Measurements from ENCODE around the gene CHD8. TPM values are rescaled to one million over a fixed set of nuclear protein-coding genes. Genes with fewer than 3 reads are reported as not detected.
"Not testable (repeated sequence)": the region's sequence is repeated elsewhere in the genome, so short reads cannot be mapped to it uniquely, and the experiment has no call there.

The CHD8 gene
- total and polyA plus RNA-seq, 9 donors: 36.4 to 50.8 (median 43.0) TPM

DNA sequence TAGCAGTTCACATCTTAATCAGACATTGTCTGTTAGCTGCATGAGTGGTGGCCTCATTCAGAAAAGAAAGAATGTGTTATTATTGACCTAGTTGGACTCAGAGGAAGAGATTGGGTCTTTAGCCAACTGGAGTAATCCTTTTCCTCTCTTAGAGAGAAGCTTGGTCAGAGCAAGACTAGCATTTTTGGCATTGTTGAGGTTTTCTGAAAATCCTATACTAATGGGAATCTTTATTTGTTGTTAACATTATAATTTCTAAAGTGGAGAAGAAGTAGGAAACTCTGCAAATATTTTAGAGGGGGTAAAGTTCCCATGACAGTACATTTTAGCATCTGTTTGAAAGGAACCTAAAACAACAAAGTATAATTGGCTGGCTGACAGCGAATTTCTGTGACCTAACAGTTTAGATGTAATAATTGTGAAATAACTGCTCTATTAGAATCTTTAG, 30.7 kb upstream of the CHD8 start:
- Histone ChIP-seq H3K9me3 (replicated peaks; ENCODE audit: control insufficient read depth, low read depth, low read length) (no peaks in the 10 kb centered on the region), H3K4me1 (ENCODE audit: control insufficient read depth, insufficient read depth, low read length) (no peaks in the 10 kb centered on the region), H3K4me3 (ENCODE audit: low read length) (no peak overlapping the region), H3K27me3 (ENCODE audit: control insufficient read depth, insufficient read depth, low read length) (no peaks in the 10 kb centered on the region), H3K27ac (ENCODE audit: low read length) (no peak overlapping the region), H3K36me3 (ENCODE audit: control insufficient read depth, insufficient read depth, low read length) (peaks cover 35% of the 10 kb centered on the region)
- no CpG with 5 or more reads among the region's 1 CpG for WGBS (ENCODE audit: insufficient coverage)
- DNase-seq: no peak

DNA sequence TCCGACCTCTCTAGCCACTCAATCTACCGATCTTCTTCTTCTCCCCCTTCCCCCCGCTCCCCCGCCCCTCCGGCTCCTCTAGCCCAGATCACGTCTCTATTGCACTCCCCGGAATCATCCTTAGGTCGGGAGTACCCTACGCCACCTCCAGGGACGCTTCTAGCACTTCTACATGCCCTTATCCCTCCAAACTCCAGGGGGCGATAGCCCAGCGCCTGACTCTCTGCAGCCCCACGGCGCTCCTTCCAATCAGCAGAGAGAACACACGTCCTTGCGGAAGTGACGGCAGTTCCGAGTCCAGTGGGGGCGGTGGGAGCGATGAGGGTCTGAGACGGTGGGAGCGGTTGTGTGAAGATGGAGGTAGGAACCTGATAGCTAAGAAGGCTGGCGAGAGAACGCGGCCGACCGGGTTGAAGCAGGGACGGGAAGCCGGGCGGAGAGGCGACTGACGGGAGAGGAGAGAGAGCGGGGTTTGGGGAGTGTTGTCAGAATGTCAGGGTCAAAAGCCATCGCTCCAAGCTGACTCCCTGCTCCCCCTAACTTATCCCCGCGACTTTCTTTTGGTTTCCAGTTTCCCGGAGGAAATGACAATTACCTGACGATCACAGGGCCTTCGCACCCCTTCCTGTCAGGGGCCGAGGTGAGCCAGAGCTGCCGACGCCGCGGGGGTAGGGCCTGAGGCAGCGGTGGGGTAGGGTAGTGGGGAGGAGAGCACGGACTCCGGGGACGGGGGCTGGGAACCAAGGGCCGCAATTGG, 21.2 kb upstream of the CHD8 start, which contains the start of the genes RAB2B and TOX4:
Gene RAB2B, minus strand, starts transcription at position 35 of the 757 bp plus-strand sequence. CDS start 87 bp downstream, outside the sequence.
Gene TOX4, plus strand, starts transcription at position 271 of the 757 bp plus-strand sequence. Its CDS starts 84 bp downstream, at position 355.
- no peaks in the 10 kb centered on the region for H3K9me3 ChIP-seq (replicated peaks; ENCODE audit: control insufficient read depth, low read depth, low read length)
- H3K4me1 ChIP-seq (ENCODE audit: control insufficient read depth, insufficient read depth, low read length): peaks cover 7% of the 10 kb centered on the region
- DNase-seq: peak; percentile 100
- peak within 1 kb of the TSS; percentile 83 for H3K4me3 ChIP-seq (ENCODE audit: low read length)
- 0% methylated on average over 35 of the region's 49 CpGs for WGBS (ENCODE audit: insufficient coverage)
- H3K36me3 ChIP-seq (ENCODE audit: control insufficient read depth, insufficient read depth, low read length): peaks cover 10% of the 10 kb centered on the region
- H3K27me3 ChIP-seq (ENCODE audit: control insufficient read depth, insufficient read depth, low read length): no peaks in the 10 kb centered on the region
- peak within 1 kb of the TSS; percentile 92 for H3K27ac ChIP-seq (ENCODE audit: low read length)

GRCh38 chr14:21476523-21476924, 20.6 kb upstream of the CHD8 start:
- H3K36me3 ChIP-seq (ENCODE audit: control insufficient read depth, insufficient read depth, low read length): peaks cover 10% of the 10 kb centered on the region
- peak overlapping the region; percentile 92 for H3K27ac ChIP-seq (ENCODE audit: low read length)
- 0% methylated on average over 15 of the region's 27 CpGs for WGBS (ENCODE audit: insufficient coverage)
- peak overlapping the region; percentile 66 for H3K4me3 ChIP-seq (ENCODE audit: low read length)
- no peak for DNase-seq
- H3K4me1 ChIP-seq (ENCODE audit: control insufficient read depth, insufficient read depth, low read length): peaks cover 7% of the 10 kb centered on the region
- no peaks in the 10 kb centered on the region for H3K9me3 ChIP-seq (replicated peaks; ENCODE audit: control insufficient read depth, low read depth, low read length)
- H3K27me3 ChIP-seq (ENCODE audit: control insufficient read depth, insufficient read depth, low read length): no peaks in the 10 kb centered on the region

GRCh38 chr14:21475767-21476522, 20.0 kb upstream of the CHD8 start:
- H3K4me3 ChIP-seq (ENCODE audit: low read length): peak overlapping the region; percentile 66
- no peaks in the 10 kb centered on the region for H3K27me3 ChIP-seq (ENCODE audit: control insufficient read depth, insufficient read depth, low read length)
- peaks cover 7% of the 10 kb centered on the region for H3K4me1 ChIP-seq (ENCODE audit: control insufficient read depth, insufficient read depth, low read length)
- peak overlapping the region; percentile 92 for H3K27ac ChIP-seq (ENCODE audit: low read length)
- no CpG with 5 or more reads among the region's 10 CpGs for WGBS (ENCODE audit: insufficient coverage)
- peaks cover 10% of the 10 kb centered on the region for H3K36me3 ChIP-seq (ENCODE audit: control insufficient read depth, insufficient read depth, low read length)
- H3K9me3 ChIP-seq (replicated peaks; ENCODE audit: control insufficient read depth, low read depth, low read length): no peaks in the 10 kb centered on the region
- DNase-seq: no peak

DNA sequence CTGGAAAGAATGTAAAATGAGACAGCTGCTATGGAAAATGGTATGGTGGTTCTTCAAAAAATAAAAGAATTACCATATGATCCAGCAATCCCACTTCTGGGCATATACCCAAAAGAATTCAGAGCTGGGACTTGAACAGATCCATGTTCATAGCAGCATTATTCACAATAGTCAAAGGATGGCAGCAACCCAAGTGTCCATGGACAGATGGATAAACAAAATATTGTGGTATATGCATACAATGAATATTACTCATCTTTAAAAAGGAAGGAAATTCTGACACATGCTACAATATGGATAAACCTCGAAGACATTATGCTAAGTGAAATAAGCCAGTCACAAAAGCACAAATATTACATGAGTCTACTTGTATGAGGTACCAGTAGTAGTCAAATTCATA, 11.7 kb upstream of the CHD8 start:
- no peak overlapping the region for H3K4me3 ChIP-seq (ENCODE audit: low read length)
- H3K36me3 ChIP-seq (ENCODE audit: control insufficient read depth, insufficient read depth, low read length): peaks cover 34% of the 10 kb centered on the region
- H3K27ac ChIP-seq (ENCODE audit: low read length): no peak overlapping the region
- H3K4me1 ChIP-seq (ENCODE audit: control insufficient read depth, insufficient read depth, low read length): no peaks in the 10 kb centered on the region
- no peaks in the 10 kb centered on the region for H3K27me3 ChIP-seq (ENCODE audit: control insufficient read depth, insufficient read depth, low read length)
- no peaks in the 10 kb centered on the region for H3K9me3 ChIP-seq (replicated peaks; ENCODE audit: control insufficient read depth, low read depth, low read length)
- WGBS (ENCODE audit: insufficient coverage): no CpG with 5 or more reads among the region's 1 CpG
- DNase-seq: peak; percentile 53

- no peak for DNase-seq
- peak overlapping the region; percentile 97 for H3K4me3 ChIP-seq (ENCODE audit: low read length)
- WGBS (ENCODE audit: insufficient coverage): 0% methylated on average over 1 of the region's 17 CpGs
- H3K9me3 ChIP-seq (replicated peaks; ENCODE audit: control insufficient read depth, low read depth, low read length): no peaks in the 10 kb centered on the region
- peak overlapping the region; percentile 97 for H3K27ac ChIP-seq (ENCODE audit: low read length)
- H3K4me1 ChIP-seq (ENCODE audit: control insufficient read depth, insufficient read depth, low read length): peaks cover 11% of the 10 kb centered on the region
- no peaks in the 10 kb centered on the region for H3K27me3 ChIP-seq (ENCODE audit: control insufficient read depth, insufficient read depth, low read length)
- H3K36me3 ChIP-seq (ENCODE audit: control insufficient read depth, insufficient read depth, low read length): peaks cover 1% of the 10 kb centered on the region
Observed at GRCh38 chr14:21455592-21455911, 371 bp downstream of the CHD8 start.

DNA sequence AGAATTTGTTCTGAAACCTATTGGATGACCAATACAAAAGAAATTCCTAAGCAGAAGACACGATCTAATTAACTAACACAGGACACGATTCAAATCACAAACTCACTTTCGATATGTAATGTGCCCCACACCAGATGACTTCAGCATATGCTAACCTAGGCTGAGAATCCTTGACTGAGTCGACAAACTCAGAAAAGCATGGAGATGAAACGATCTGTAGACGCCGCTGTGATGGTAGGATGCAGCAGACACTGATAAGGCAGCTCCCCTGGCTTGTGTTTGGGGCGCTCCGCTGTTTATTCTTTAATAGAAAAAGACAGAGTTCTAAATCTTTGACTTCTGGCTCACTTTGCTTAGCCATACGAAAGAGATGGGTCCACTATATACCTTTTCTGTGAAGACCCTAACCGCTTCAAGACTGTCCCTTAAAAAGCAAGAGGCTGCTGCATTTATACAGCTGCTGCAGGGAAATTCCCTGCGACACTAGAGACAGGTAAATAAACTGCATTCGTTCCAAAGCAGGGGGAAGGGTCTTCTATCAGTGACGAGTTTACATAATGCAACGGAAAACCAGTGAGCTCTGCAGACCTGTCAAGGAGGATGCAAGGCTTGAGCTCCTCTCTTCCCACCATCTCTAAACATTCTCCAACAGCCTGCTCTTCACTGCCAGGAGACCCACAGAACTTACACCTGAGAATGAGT, 929 bp downstream of the CHD8 start:
- Histone ChIP-seq H3K9me3 (replicated peaks; ENCODE audit: control insufficient read depth, low read depth, low read length) (no peaks in the 10 kb centered on the region), H3K4me1 (ENCODE audit: control insufficient read depth, insufficient read depth, low read length) (peaks cover 11% of the 10 kb centered on the region), H3K4me3 (ENCODE audit: low read length) (peak overlapping the region; percentile 97), H3K27me3 (ENCODE audit: control insufficient read depth, insufficient read depth, low read length) (no peaks in the 10 kb centered on the region), H3K27ac (ENCODE audit: low read length) (peak overlapping the region; percentile 97), H3K36me3 (ENCODE audit: control insufficient read depth, insufficient read depth, low read length) (no peaks in the 10 kb centered on the region)
- DNase-seq: no peak
- WGBS (ENCODE audit: insufficient coverage): 36% methylated on average over 5 of the region's 15 CpGs

- WGBS (ENCODE audit: insufficient coverage): no CpG with 5 or more reads among the region's 1 CpG
- no peak for DNase-seq
- no peaks in the 10 kb centered on the region for H3K9me3 ChIP-seq (replicated peaks; ENCODE audit: control insufficient read depth, low read depth, low read length)
- H3K4me1 ChIP-seq (ENCODE audit: control insufficient read depth, insufficient read depth, low read length): peaks cover 6% of the 10 kb centered on the region
- H3K27ac ChIP-seq (ENCODE audit: low read length): no peak overlapping the region
- H3K27me3 ChIP-seq (ENCODE audit: control insufficient read depth, insufficient read depth, low read length): no peaks in the 10 kb centered on the region
- no peak overlapping the region for H3K4me3 ChIP-seq (ENCODE audit: low read length)
- H3K36me3 ChIP-seq (ENCODE audit: control insufficient read depth, insufficient read depth, low read length): no peaks in the 10 kb centered on the region
Observed at GRCh38 chr14:21449899-21450216, 6.1 kb downstream of the CHD8 start.

GRCh38 chr14:21442657-21443056, 13.3 kb downstream of the CHD8 start:
- 67% methylated on average over 1 of the region's 1 CpG for WGBS (ENCODE audit: insufficient coverage)
- H3K4me1 ChIP-seq (ENCODE audit: control insufficient read depth, insufficient read depth, low read length); H3K27ac ChIP-seq (ENCODE audit: low read length): not testable (repeated sequence)

DNA sequence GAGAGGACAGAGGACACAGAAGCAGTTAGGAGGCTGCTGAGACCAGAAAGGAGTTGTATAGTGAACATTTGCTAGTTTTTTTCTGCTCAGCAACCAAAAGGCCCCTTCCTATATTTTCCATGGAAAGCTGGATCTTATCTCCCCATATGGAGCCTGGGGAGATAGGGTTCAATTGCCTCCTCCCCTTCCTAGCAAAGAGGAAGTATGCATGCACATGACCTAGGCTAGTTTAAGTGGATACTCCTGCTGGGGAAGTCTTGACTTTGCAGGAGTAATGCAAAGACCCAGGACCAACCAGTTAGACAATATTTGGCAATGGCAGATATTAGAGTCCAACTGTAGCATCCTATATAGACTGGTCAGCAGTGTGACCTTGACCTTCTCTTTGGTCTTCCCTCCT, 15.1 kb downstream of the CHD8 start:
- H3K27ac ChIP-seq (ENCODE audit: low read length): no peak overlapping the region
- no peak for DNase-seq
- no peaks in the 10 kb centered on the region for H3K36me3 ChIP-seq (ENCODE audit: control insufficient read depth, insufficient read depth, low read length)
- H3K27me3 ChIP-seq (ENCODE audit: control insufficient read depth, insufficient read depth, low read length): no peaks in the 10 kb centered on the region
- peaks cover 9% of the 10 kb centered on the region for H3K4me1 ChIP-seq (ENCODE audit: control insufficient read depth, insufficient read depth, low read length)
- H3K4me3 ChIP-seq (ENCODE audit: low read length): no peak overlapping the region
- no peaks in the 10 kb centered on the region for H3K9me3 ChIP-seq (replicated peaks; ENCODE audit: control insufficient read depth, low read depth, low read length)

More at GRCh38 chr14:21442657-21443056, 13.3 kb downstream of the CHD8 start:
- H3K27me3 ChIP-seq (ENCODE audit: control insufficient read depth, insufficient read depth, low read length); H3K36me3 ChIP-seq (ENCODE audit: control insufficient read depth, insufficient read depth, low read length); H3K9me3 ChIP-seq (replicated peaks; ENCODE audit: control insufficient read depth, low read depth, low read length); DNase-seq; H3K4me3 ChIP-seq (ENCODE audit: low read length): not testable (repeated sequence)
